Measurements from ENCODE around the gene MRPL40. TPM values are rescaled to one million over a fixed set of nuclear protein-coding genes. Genes with fewer than 3 reads are reported as not detected.
A peak's percentile ranks its signal among the peaks of the same experiment; 100 is the strongest.

MRPL40 gene
- total and polyA plus RNA-seq, 9 donors: 25.6 to 40.2 (median 28.6) TPM

DNA sequence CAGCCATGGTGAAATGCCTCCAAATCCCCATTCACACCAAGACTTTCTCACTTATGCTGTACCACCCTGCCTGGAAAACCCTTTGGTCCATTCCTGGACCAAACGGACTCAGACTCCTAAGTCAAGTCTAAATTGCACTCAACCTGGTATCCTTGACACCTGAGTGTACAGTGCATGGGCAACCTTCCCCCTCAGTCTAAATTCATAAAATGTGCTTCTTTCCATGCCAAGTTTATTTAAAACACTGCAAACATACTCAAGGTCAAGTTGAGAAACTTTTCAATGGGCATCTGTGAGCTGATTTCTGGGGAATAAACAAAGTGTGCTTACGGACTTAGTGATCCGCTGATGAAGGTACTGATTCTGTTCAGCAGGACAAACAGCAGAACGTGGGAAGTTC, 27.2 kb upstream of the MRPL40 start:
- H3K27me3 ChIP-seq (ENCODE audit: control insufficient read depth, insufficient read depth, low read length): no peaks in the 10 kb centered on the region
- no peaks in the 10 kb centered on the region for H3K9me3 ChIP-seq (replicated peaks; ENCODE audit: control insufficient read depth, low read depth, low read length)
- H3K27ac ChIP-seq (ENCODE audit: low read length): no peak overlapping the region
- peaks cover 46% of the 10 kb centered on the region for H3K36me3 ChIP-seq (ENCODE audit: control insufficient read depth, insufficient read depth, low read length)
- WGBS (ENCODE audit: insufficient coverage): 77% methylated on average over 1 of the region's 4 CpGs
- no peak for DNase-seq
- H3K4me3 ChIP-seq (ENCODE audit: low read length): no peak overlapping the region
- H3K4me1 ChIP-seq (ENCODE audit: control insufficient read depth, insufficient read depth, low read length): no peaks in the 10 kb centered on the region

DNA sequence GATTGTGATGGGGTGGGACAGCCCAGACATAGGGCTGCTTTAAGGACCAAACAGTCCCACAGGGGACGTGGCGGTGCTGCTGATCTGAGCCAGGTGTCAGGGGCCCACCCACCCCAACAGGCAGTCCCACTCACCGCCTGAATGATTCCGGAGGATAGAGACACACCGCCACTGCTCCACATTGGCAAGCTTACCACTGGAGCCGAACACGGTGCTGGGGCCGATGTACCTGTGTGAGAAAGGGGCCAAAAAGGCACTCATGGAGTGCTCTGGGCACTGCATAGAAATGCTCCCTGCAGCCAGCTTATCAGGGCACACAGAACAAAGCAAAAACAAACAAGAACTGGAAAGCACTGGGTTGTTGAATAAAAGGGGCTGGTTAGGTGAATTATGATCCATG, 26.7 kb upstream of the MRPL40 start:
- Histone ChIP-seq H3K27ac (ENCODE audit: low read length) (no peak overlapping the region), H3K27me3 (ENCODE audit: control insufficient read depth, insufficient read depth, low read length) (no peaks in the 10 kb centered on the region), H3K4me1 (ENCODE audit: control insufficient read depth, insufficient read depth, low read length) (no peaks in the 10 kb centered on the region), H3K9me3 (replicated peaks; ENCODE audit: control insufficient read depth, low read depth, low read length) (no peaks in the 10 kb centered on the region), H3K36me3 (ENCODE audit: control insufficient read depth, insufficient read depth, low read length) (peaks cover 47% of the 10 kb centered on the region), H3K4me3 (ENCODE audit: low read length) (no peak overlapping the region)
- 97% methylated on average over 6 of the region's 8 CpGs for WGBS (ENCODE audit: insufficient coverage)
- DNase-seq: no peak

DNA sequence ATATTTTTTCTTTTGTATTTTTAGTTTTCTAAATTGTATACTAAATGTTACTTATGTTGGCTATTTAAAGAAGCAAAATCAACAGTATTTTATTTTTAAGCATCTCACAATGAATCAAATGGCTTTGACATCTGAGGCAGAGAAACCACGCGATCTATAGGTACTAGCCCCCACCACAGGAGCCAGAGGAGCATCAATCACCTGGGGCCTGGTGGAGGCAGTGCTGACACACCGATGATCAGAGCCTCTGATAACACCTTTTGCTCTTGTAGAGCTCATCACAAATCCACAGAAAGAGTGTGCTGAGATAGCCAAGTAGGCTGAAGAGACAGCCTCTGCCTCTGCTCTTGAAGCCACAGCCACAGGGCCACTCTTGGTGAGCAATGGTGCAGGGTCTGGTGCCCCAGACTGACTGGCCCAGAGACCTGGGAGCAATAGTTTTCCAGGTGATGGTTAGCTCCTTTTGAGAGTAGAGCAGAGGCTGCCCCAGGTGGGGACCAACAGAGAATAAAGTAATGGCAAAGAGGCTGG, 26.0 kb upstream of the MRPL40 start:
- H3K9me3 ChIP-seq (replicated peaks; ENCODE audit: control insufficient read depth, low read depth, low read length): no peaks in the 10 kb centered on the region
- no peak overlapping the region for H3K27ac ChIP-seq (ENCODE audit: low read length)
- H3K27me3 ChIP-seq (ENCODE audit: control insufficient read depth, insufficient read depth, low read length): no peaks in the 10 kb centered on the region
- WGBS (ENCODE audit: insufficient coverage): 100% methylated on average over 1 of the region's 3 CpGs
- no peak for DNase-seq
- H3K36me3 ChIP-seq (ENCODE audit: control insufficient read depth, insufficient read depth, low read length): peaks cover 52% of the 10 kb centered on the region
- H3K4me1 ChIP-seq (ENCODE audit: control insufficient read depth, insufficient read depth, low read length): no peaks in the 10 kb centered on the region
- H3K4me3 ChIP-seq (ENCODE audit: low read length): no peak overlapping the region

DNA sequence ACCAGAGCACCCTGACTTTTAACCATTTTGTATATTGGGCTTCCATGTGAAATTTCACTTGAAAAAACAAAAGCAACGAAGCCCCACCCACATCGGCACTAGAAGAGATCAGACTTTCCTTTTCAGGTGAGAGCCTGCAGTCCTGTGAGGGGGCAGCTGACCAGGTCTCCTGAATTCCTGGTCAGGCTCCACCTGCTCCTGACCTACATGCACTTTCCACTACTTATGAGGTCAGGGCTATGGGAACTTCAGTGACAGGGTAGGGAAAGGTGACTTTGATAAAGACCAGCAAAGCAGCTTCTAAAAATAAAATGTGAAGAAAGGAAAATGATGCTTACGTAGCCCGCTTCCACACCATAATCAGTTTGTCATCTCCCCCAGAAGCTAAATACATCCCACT, 25.5 kb upstream of the MRPL40 start:
- Histone ChIP-seq H3K27me3 (ENCODE audit: control insufficient read depth, insufficient read depth, low read length) (no peaks in the 10 kb centered on the region), H3K9me3 (replicated peaks; ENCODE audit: control insufficient read depth, low read depth, low read length) (no peaks in the 10 kb centered on the region), H3K27ac (ENCODE audit: low read length) (no peak overlapping the region), H3K36me3 (ENCODE audit: control insufficient read depth, insufficient read depth, low read length) (peaks cover 49% of the 10 kb centered on the region), H3K4me3 (ENCODE audit: low read length) (no peak overlapping the region), H3K4me1 (ENCODE audit: control insufficient read depth, insufficient read depth, low read length) (no peaks in the 10 kb centered on the region)
- no peak for DNase-seq
- no CpG with 5 or more reads among the region's 4 CpGs for WGBS (ENCODE audit: insufficient coverage)

DNA sequence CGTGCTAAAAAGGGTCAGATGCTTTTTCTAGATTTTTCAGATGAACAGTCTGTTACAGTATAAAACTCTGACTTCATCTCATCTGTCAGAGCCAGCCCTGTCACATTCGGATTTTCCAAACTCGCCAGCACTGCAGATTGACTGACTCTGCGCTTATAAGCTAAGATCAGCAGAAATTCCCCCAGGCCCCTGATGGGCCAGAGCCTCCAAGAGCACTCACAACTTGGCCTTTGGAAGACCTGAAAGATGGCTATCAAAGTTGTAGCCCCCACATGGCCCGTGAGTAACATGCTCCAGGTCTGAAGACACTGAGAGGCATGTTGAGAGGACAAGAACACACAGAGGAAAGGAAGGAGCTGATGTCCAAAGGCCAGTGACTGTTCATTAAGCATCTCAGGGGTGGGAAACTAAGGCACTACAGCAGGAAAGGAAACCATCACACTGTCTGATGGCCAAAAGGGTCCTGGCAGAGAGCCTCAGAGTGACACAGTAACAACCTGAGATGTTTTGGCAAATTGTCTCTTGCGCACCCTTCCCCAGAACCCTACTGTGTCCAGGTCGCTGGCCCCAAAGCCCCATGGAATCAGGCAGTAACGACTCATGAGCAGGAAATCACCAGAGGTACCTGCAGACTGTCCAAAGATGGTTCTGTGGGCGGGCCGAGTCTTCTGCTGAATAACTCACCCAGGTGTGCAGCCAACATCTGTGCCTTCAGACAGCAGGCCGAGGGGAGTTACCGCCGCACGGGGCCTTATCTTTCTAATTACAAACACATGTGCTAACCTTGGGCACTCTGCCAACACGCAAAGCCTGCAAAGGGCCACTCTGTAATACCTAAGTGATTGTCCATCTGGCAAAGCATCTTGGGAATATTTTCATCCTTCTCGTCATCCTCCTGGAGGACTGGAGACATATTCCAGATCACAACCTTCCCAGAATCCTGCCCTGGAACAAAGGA, 24.4 kb upstream of the MRPL40 start:
- WGBS (ENCODE audit: insufficient coverage): 45% methylated on average over 9 of the region's 16 CpGs
- Histone ChIP-seq H3K4me3 (ENCODE audit: low read length) (no peak overlapping the region), H3K36me3 (ENCODE audit: control insufficient read depth, insufficient read depth, low read length) (peaks cover 49% of the 10 kb centered on the region), H3K4me1 (ENCODE audit: control insufficient read depth, insufficient read depth, low read length) (no peaks in the 10 kb centered on the region), H3K27me3 (ENCODE audit: control insufficient read depth, insufficient read depth, low read length) (no peaks in the 10 kb centered on the region), H3K9me3 (replicated peaks; ENCODE audit: control insufficient read depth, low read depth, low read length) (no peaks in the 10 kb centered on the region), H3K27ac (ENCODE audit: low read length) (no peak overlapping the region)
- peak; percentile 36 for DNase-seq

DNA sequence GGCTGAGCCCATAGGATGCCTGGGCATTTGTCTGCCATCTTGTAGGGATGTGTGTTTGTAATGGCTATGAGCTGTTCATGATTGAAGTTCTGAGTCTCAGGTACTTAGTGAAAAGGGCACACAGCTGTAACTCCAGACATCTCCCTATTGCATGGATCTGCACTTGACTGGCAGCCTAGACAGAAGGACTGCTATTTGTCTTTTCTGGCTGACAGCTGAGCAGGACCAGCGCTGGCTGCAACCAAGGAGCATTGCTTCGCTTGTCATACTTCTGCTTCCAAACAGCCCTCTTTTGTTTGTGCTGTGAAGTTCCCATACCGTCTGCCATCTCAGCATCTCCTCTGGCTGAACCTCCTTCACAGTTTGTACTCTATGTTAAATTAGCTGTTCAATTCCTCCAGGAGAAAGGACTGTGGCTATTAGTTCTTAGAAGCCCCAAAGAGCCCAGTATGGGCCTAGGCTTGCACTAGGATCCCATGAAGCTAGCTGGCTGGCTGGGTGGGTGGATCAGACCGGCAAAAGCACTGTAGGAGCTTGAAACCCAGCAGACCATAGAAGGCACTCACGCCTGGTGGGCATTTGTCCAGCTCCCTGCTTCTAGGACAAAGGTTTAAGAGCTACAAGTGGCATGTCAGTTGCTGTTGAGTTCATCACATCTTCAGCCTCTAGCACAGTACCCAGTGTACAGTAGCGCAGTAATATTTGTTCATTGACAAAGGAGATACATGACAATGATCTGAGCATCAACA, 21.2 kb upstream of the MRPL40 start:
- Histone ChIP-seq H3K27me3 (ENCODE audit: control insufficient read depth, insufficient read depth, low read length) (no peaks in the 10 kb centered on the region), H3K27ac (ENCODE audit: low read length) (no peak overlapping the region), H3K9me3 (replicated peaks; ENCODE audit: control insufficient read depth, low read depth, low read length) (no peaks in the 10 kb centered on the region), H3K4me1 (ENCODE audit: control insufficient read depth, insufficient read depth, low read length) (no peaks in the 10 kb centered on the region), H3K36me3 (ENCODE audit: control insufficient read depth, insufficient read depth, low read length) (peaks cover 34% of the 10 kb centered on the region), H3K4me3 (ENCODE audit: low read length) (no peak overlapping the region)
- 92% methylated on average over 4 of the region's 6 CpGs for WGBS (ENCODE audit: insufficient coverage)
- no peak for DNase-seq

DNA sequence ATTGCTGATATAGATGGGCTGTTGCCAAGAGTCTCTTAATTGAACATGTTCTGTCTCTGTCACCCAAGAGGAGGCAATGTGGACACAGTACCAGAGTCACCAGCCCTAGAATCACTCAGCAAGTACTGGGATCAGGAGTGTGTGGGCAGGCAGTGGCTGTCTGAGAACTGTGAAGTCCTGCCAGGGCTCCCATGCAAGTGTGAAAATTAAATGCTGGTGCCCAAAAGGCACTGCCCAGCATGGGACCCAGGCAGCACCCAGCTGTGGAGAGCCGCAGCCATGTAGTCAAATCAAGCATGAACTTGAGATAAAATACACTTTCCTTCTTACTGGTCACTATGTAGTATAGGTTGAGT, 20.7 kb upstream of the MRPL40 start:
- H3K27me3 ChIP-seq (ENCODE audit: control insufficient read depth, insufficient read depth, low read length): no peaks in the 10 kb centered on the region
- H3K4me3 ChIP-seq (ENCODE audit: low read length): no peak overlapping the region
- WGBS (ENCODE audit: insufficient coverage): no CpG with 5 or more reads among the region's 1 CpG
- no peak for DNase-seq
- H3K4me1 ChIP-seq (ENCODE audit: control insufficient read depth, insufficient read depth, low read length): no peaks in the 10 kb centered on the region
- no peak overlapping the region for H3K27ac ChIP-seq (ENCODE audit: low read length)
- no peaks in the 10 kb centered on the region for H3K9me3 ChIP-seq (replicated peaks; ENCODE audit: control insufficient read depth, low read depth, low read length)
- peaks cover 29% of the 10 kb centered on the region for H3K36me3 ChIP-seq (ENCODE audit: control insufficient read depth, insufficient read depth, low read length)

- Histone ChIP-seq H3K27me3 (ENCODE audit: control insufficient read depth, insufficient read depth, low read length) (no peaks in the 10 kb centered on the region), H3K4me3 (ENCODE audit: low read length) (no peak overlapping the region), H3K4me1 (ENCODE audit: control insufficient read depth, insufficient read depth, low read length) (no peaks in the 10 kb centered on the region), H3K9me3 (replicated peaks; ENCODE audit: control insufficient read depth, low read depth, low read length) (no peaks in the 10 kb centered on the region), H3K36me3 (ENCODE audit: control insufficient read depth, insufficient read depth, low read length) (peaks cover 24% of the 10 kb centered on the region), H3K27ac (ENCODE audit: low read length) (no peak overlapping the region)
- 57% methylated on average over 4 of the region's 4 CpGs for WGBS (ENCODE audit: insufficient coverage)
- DNase-seq: no peak
These were observed 19.9 kb upstream of the MRPL40 start for GRCh38 chr22:19412478-19412877.

GRCh38 chr22:19412923-19413322, 19.4 kb upstream of the MRPL40 start:
- H3K36me3 ChIP-seq (ENCODE audit: control insufficient read depth, insufficient read depth, low read length): peaks cover 20% of the 10 kb centered on the region
- no peak overlapping the region for H3K4me3 ChIP-seq (ENCODE audit: low read length)
- 42% methylated on average over 3 of the region's 4 CpGs for WGBS (ENCODE audit: insufficient coverage)
- H3K27ac ChIP-seq (ENCODE audit: low read length): no peak overlapping the region
- H3K4me1 ChIP-seq (ENCODE audit: control insufficient read depth, insufficient read depth, low read length): no peaks in the 10 kb centered on the region
- no peaks in the 10 kb centered on the region for H3K9me3 ChIP-seq (replicated peaks; ENCODE audit: control insufficient read depth, low read depth, low read length)
- no peaks in the 10 kb centered on the region for H3K27me3 ChIP-seq (ENCODE audit: control insufficient read depth, insufficient read depth, low read length)
- no peak for DNase-seq

- H3K4me1 ChIP-seq (ENCODE audit: control insufficient read depth, insufficient read depth, low read length): peaks cover 3% of the 10 kb centered on the region
- no peak overlapping the region for H3K4me3 ChIP-seq (ENCODE audit: low read length)
- H3K27ac ChIP-seq (ENCODE audit: low read length): no peak overlapping the region
- no peak for DNase-seq
- no peaks in the 10 kb centered on the region for H3K9me3 ChIP-seq (replicated peaks; ENCODE audit: control insufficient read depth, low read depth, low read length)
- 86% methylated on average over 3 of the region's 5 CpGs for WGBS (ENCODE audit: insufficient coverage)
- no peaks in the 10 kb centered on the region for H3K36me3 ChIP-seq (ENCODE audit: control insufficient read depth, insufficient read depth, low read length)
- no peaks in the 10 kb centered on the region for H3K27me3 ChIP-seq (ENCODE audit: control insufficient read depth, insufficient read depth, low read length)
These were observed 13.3 kb upstream of the MRPL40 start for GRCh38 chr22:19419086-19419463.
